Fibroblast of lung (primary cell): ENCODE data around the gene LAMTOR4.
"Not testable (repeated sequence)": the region's sequence is repeated elsewhere in the genome, so short reads cannot be mapped to it uniquely, and the experiment has no call there.

Experiments
- CTCF ChIP-seq, 2 donors: IDR thresholded peaks in 1 of 2; conservative IDR thresholded peaks in 1 of 2; 1 replicate in 1 of 2; 2 replicates in 1 of 2; pipeline ENCODE4 v1.5.1; 2011 to 2012; ENCODE audit warnings: low read length in 2 of 2, control low read depth in 1 of 2, inconsistent platforms in 1 of 2, low read depth in 1 of 2, mild to moderate bottlenecking in 1 of 2
- EZH2 ChIP-seq: IDR thresholded peaks from 2 replicates; pipeline ENCODE4 v1.5.1; 2012; ENCODE audit warnings: low read length, control low read depth, mild to moderate bottlenecking; ENCODE audit errors: missing control alignments

GRCh38 chr7:100180084-100180483 is 31.4 kb downstream of the LAMTOR4 start:
- TF ChIP-seq EZH2; CTCF (conservative IDR thresholded peaks at IDR 0.05 in 1 of 2, IDR thresholded peaks at IDR 0.05 in 1 of 2; ENCODE audit: low read depth in 1 of 2, low read length in 2 of 2): not testable (repeated sequence)
